PFSK-1 (cell line): ENCODE data around the gene AANAT.

Source experiments
- POLR2AphosphoS5 ChIP-seq: IDR thresholded peaks from 2 replicates; pipeline ENCODE4 v1.6.1; 2012; ENCODE audit warnings: low read depth, mild to moderate bottlenecking, control low read depth, low read length, moderate library complexity
- REST ChIP-seq, 2 experiments: IDR thresholded peaks; 2 replicates each; pipeline versions ENCODE4 v1.6.1 to v1.8.0; 2011 to 2012; ENCODE audit warnings: low read depth in 2 of 2, low read length in 2 of 2, control low read depth in 1 of 2, inconsistent platforms in 1 of 2, mild to moderate bottlenecking in 1 of 2, moderate library complexity in 1 of 2; ENCODE audit not compliant: insufficient read depth in 1 of 2
- SIN3A ChIP-seq: IDR thresholded peaks from 2 replicates; pipeline ENCODE4 v1.6.1; 2012; ENCODE audit warnings: mild to moderate bottlenecking, low read length, moderate library complexity, borderline replicate concordance; ENCODE audit not compliant: insufficient read depth
- TAF1 ChIP-seq: IDR thresholded peaks from 2 replicates; pipeline ENCODE4 v1.6.1; 2012; ENCODE audit warnings: low read length, control low read depth, borderline replicate concordance; ENCODE audit not compliant: insufficient read depth

- TF ChIP-seq TAF1 (no peak), REST (IDR thresholded peaks at IDR 0.05; ENCODE audit: insufficient read depth in 1 of 2, low read depth in 2 of 2, low read length in 2 of 2) (no peak), POLR2AphosphoS5 (no peak), SIN3A (no peak)
Measured at GRCh38 chr17:76458580-76459490, 8.6 kb upstream of the AANAT start.
